ENCODE results near the gene BOLA3.

DNA sequence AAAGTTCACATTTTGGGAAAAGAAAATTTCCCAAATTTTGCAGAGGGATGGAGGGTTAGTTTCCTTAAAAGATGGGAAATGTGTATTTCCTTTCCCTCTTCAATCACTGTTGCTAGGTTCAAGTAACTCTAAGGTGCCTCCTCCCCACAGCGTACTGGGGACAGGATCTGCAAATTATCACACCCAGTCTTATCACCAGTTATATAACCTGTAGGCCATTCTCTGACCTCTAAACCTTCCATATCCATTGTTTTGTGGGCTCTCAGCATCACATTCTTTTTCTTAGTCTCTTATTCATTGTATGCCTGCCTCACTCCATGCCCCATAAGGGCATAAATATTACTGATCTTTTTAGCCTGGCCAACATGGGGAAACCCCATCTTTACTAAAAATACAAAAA lies 47.1 kb upstream of the BOLA3 start:
- TF ChIP-seq, protein P1, sequence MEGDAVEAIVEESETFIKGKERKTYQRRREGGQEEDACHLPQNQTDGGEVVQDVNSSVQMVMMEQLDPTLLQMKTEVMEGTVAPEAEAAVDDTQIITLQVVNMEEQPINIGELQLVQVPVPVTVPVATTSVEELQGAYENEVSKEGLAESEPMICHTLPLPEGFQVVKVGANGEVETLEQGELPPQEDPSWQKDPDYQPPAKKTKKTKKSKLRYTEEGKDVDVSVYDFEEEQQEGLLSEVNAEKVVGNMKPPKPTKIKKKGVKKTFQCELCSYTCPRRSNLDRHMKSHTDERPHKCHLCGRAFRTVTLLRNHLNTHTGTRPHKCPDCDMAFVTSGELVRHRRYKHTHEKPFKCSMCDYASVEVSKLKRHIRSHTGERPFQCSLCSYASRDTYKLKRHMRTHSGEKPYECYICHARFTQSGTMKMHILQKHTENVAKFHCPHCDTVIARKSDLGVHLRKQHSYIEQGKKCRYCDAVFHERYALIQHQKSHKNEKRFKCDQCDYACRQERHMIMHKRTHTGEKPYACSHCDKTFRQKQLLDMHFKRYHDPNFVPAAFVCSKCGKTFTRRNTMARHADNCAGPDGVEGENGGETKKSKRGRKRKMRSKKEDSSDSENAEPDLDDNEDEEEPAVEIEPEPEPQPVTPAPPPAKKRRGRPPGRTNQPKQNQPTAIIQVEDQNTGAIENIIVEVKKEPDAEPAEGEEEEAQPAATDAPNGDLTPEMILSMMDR (conservative IDR thresholded peaks at IDR 0.05) = no peak
- no peak for TF ChIP-seq EZH2 (IDR thresholded peaks at IDR 0.05; ENCODE audit: low read depth)
